ENCODE measurements around the gene RAI2.

RAI2 gene

DNA sequence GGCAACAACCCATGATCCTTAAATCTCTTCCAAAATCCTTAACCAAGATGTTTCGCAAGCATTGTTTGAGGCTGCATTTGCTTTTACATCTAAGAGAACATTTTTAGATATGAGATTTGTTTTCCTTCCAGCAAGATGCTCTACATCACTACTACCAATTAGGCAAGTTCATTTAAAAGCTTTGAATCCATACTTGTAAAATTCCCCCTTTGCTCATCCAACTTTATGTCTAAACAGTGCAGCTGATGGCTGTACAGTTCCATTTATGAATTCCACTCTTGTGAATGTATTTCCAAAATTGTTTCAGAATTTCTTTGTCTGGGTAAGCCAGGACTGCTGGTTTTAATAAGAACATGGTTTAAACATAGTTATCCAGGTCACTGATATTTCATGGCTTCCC is 31.5 kb downstream of the RAI2 start:
- H3K36me3 ChIP-seq (ENCODE audit: control insufficient read depth, insufficient read depth, low read length): no peaks in the 10 kb centered on the region
- no peaks in the 10 kb centered on the region for H3K9me3 ChIP-seq (ENCODE audit: control insufficient read depth, low read length)
- no peak overlapping the region for H3K4me3 ChIP-seq (ENCODE audit: extremely low read depth, insufficient read depth, low read length, poor library complexity, severe bottlenecking)
- no CpG with 5 or more reads among the region's 1 CpG for WGBS, 2 experiments (ENCODE audit: insufficient coverage in 2 of 2)
- no peak overlapping the region for H3K27ac ChIP-seq (ENCODE audit: low read depth, low read length, severe bottlenecking)
- no peaks in the 10 kb centered on the region for H3K4me1 ChIP-seq (ENCODE audit: control insufficient read depth, insufficient read depth, low read length, poor library complexity, severe bottlenecking)

GRCh38 chrX:17828171-17828570 is 32.9 kb downstream of the RAI2 start:
- no peaks in the 10 kb centered on the region for H3K36me3 ChIP-seq (ENCODE audit: control insufficient read depth, insufficient read depth, low read length)
- WGBS, 2 experiments (ENCODE audit: insufficient coverage in 2 of 2): 90% methylated on average over 2 of the region's 3 CpGs; no CpG with 5 or more reads in 1 of the 2 experiments
- H3K27ac ChIP-seq (ENCODE audit: low read depth, low read length, severe bottlenecking): no peak overlapping the region
- no peaks in the 10 kb centered on the region for H3K4me1 ChIP-seq (ENCODE audit: control insufficient read depth, insufficient read depth, low read length, poor library complexity, severe bottlenecking)
- H3K4me3 ChIP-seq (ENCODE audit: extremely low read depth, insufficient read depth, low read length, poor library complexity, severe bottlenecking): no peak overlapping the region
- H3K9me3 ChIP-seq (ENCODE audit: control insufficient read depth, low read length): no peaks in the 10 kb centered on the region

- H3K9me3 ChIP-seq (ENCODE audit: control insufficient read depth, low read length): no peaks in the 10 kb centered on the region
- no CpG with 5 or more reads among the region's 5 CpGs for WGBS, 2 experiments (ENCODE audit: insufficient coverage in 2 of 2)
- H3K4me3 ChIP-seq (ENCODE audit: extremely low read depth, insufficient read depth, low read length, poor library complexity, severe bottlenecking): no peak overlapping the region
- H3K27ac ChIP-seq (ENCODE audit: low read depth, low read length, severe bottlenecking): no peak overlapping the region
- peaks cover 3% of the 10 kb centered on the region for H3K4me1 ChIP-seq (ENCODE audit: control insufficient read depth, insufficient read depth, low read length, poor library complexity, severe bottlenecking)
- H3K36me3 ChIP-seq (ENCODE audit: control insufficient read depth, insufficient read depth, low read length): no peaks in the 10 kb centered on the region
These were observed 34.2 kb downstream of the RAI2 start for GRCh38 chrX:17826609-17827496.

DNA sequence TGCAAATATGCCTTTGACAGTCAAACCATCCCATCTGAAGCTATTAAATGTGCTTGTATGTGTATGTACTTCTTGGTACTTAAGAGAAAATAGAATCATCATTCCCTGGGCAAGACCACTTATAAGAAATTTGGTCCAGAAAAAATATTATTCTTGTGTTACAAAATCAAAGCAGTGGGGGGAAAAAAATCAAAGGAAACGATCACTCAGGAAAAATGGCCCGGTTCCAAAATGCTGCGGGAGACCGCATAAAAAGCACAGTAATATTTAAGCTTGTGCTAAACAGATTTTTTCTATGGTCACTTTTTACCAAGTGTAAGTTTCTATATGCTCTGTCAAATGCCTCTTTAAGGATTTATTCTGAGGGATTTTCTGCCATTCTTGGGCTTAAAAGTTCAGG is 36.1 kb downstream of the RAI2 start:
- H3K27ac ChIP-seq (ENCODE audit: low read depth, low read length, severe bottlenecking): no peak overlapping the region
- H3K4me3 ChIP-seq (ENCODE audit: extremely low read depth, insufficient read depth, low read length, poor library complexity, severe bottlenecking): no peak overlapping the region
- no peaks in the 10 kb centered on the region for H3K9me3 ChIP-seq (ENCODE audit: control insufficient read depth, low read length)
- no CpG with 5 or more reads among the region's 4 CpGs for WGBS, 2 experiments (ENCODE audit: insufficient coverage in 2 of 2)
- H3K4me1 ChIP-seq (ENCODE audit: control insufficient read depth, insufficient read depth, low read length, poor library complexity, severe bottlenecking): peaks cover 3% of the 10 kb centered on the region
- H3K36me3 ChIP-seq (ENCODE audit: control insufficient read depth, insufficient read depth, low read length): no peaks in the 10 kb centered on the region

DNA sequence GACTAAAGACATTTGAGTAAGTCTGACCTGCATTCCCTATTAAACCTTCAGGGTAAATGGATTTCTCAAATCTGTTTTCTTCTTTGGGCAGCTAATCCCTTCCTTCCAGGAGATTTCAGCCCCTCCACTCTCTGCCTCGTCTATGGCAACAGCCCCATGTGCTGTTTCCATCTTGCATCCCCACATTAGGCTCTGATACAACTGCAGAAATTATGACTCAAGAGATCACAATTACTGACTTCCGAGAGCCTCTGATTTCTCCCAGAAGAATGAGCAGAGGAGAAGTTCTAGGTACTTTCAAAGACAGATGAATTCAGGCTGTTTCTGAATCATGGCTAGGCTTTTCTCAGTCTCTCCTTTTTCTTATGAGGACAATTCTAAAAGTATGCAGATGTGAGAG is 38.7 kb downstream of the RAI2 start:
- Histone ChIP-seq H3K36me3 (ENCODE audit: control insufficient read depth, insufficient read depth, low read length) (no peaks in the 10 kb centered on the region), H3K4me1 (ENCODE audit: control insufficient read depth, insufficient read depth, low read length, poor library complexity, severe bottlenecking) (peaks cover 3% of the 10 kb centered on the region), H3K27ac (ENCODE audit: low read depth, low read length, severe bottlenecking) (no peak overlapping the region), H3K4me3 (ENCODE audit: extremely low read depth, insufficient read depth, low read length, poor library complexity, severe bottlenecking) (no peak overlapping the region), H3K9me3 (ENCODE audit: control insufficient read depth, low read length) (no peaks in the 10 kb centered on the region)
- no CpG with 5 or more reads among the region's 2 CpGs for WGBS, 2 experiments (ENCODE audit: insufficient coverage in 2 of 2)

DNA sequence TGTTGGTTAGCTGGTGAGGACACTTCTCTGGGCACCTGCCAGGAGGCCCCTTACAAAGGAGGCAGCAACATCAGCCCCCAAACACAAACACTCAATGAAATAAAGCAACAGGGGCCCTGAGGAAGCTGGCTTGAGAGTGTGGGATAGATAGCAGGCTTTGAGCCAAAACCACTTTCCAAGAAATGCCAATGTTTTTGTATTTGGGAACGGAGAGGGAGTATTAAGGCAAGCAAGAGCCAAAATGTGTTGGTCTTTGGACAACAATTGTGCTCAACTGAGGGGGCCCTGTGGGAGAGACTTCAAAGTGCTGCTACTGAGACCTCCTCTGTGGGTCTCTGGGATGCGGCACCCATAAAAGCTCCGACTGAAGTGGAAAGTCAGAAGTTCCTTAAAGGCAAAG is 41.0 kb downstream of the RAI2 start:
- Histone ChIP-seq H3K36me3 (ENCODE audit: control insufficient read depth, insufficient read depth, low read length) (no peaks in the 10 kb centered on the region), H3K9me3 (ENCODE audit: control insufficient read depth, low read length) (no peaks in the 10 kb centered on the region), H3K4me1 (ENCODE audit: control insufficient read depth, insufficient read depth, low read length, poor library complexity, severe bottlenecking) (peaks cover 3% of the 10 kb centered on the region), H3K4me3 (ENCODE audit: extremely low read depth, insufficient read depth, low read length, poor library complexity, severe bottlenecking) (no peak overlapping the region), H3K27ac (ENCODE audit: low read depth, low read length, severe bottlenecking) (no peak overlapping the region)
- WGBS, 2 experiments (ENCODE audit: insufficient coverage in 2 of 2): 100% methylated on average over 1 of the region's 3 CpGs; no CpG with 5 or more reads in 1 of the 2 experiments

DNA sequence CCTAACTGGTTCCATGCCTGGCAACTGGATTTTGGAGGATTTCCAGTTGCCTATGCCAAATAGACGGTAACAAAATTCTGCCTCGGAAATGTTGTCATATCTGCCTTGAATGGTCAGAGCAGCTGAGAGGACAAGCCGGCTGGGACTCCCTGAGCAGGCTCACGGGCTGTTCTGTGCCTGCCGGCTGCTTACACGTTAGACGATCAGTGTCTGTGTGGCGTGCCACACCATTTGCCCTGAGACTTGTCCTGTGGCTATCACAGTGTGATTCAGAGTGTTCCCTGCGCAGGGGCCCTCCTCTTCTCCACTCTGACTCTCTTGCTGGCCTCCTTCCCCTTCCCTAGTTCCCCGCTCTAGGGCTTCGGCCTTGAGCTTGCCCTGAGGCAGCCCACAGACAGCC is 42.4 kb downstream of the RAI2 start:
- no peak overlapping the region for H3K4me3 ChIP-seq (ENCODE audit: extremely low read depth, insufficient read depth, low read length, poor library complexity, severe bottlenecking)
- no peaks in the 10 kb centered on the region for H3K36me3 ChIP-seq (ENCODE audit: control insufficient read depth, insufficient read depth, low read length)
- WGBS, 2 experiments (ENCODE audit: insufficient coverage in 2 of 2): 95% methylated on average over 6 to 7 of the region's 11 CpGs

GRCh38 chrX:17817251-17817650 is 43.8 kb downstream of the RAI2 start:
- H3K4me1 ChIP-seq (ENCODE audit: control insufficient read depth, insufficient read depth, low read length, poor library complexity, severe bottlenecking): no peaks in the 10 kb centered on the region
- no CpG with 5 or more reads among the region's 1 CpG for WGBS, 2 experiments (ENCODE audit: insufficient coverage in 2 of 2)
- H3K4me3 ChIP-seq (ENCODE audit: extremely low read depth, insufficient read depth, low read length, poor library complexity, severe bottlenecking): no peak overlapping the region
- no peaks in the 10 kb centered on the region for H3K36me3 ChIP-seq (ENCODE audit: control insufficient read depth, insufficient read depth, low read length)
- no peaks in the 10 kb centered on the region for H3K9me3 ChIP-seq (ENCODE audit: control insufficient read depth, low read length)
- H3K27ac ChIP-seq (ENCODE audit: low read depth, low read length, severe bottlenecking): no peak overlapping the region

More for the DNA sequence above, 42.4 kb downstream of the RAI2 start:
- Histone ChIP-seq H3K4me1 (ENCODE audit: control insufficient read depth, insufficient read depth, low read length, poor library complexity, severe bottlenecking) (peaks cover 3% of the 10 kb centered on the region), H3K27ac (ENCODE audit: low read depth, low read length, severe bottlenecking) (no peak overlapping the region), H3K9me3 (ENCODE audit: control insufficient read depth, low read length) (no peaks in the 10 kb centered on the region)

- Histone ChIP-seq H3K4me1 (ENCODE audit: control insufficient read depth, insufficient read depth, low read length, poor library complexity, severe bottlenecking) (no peaks in the 10 kb centered on the region), H3K4me3 (ENCODE audit: extremely low read depth, insufficient read depth, low read length, poor library complexity, severe bottlenecking) (no peak overlapping the region), H3K36me3 (ENCODE audit: control insufficient read depth, insufficient read depth, low read length) (no peaks in the 10 kb centered on the region), H3K9me3 (ENCODE audit: control insufficient read depth, low read length) (no peaks in the 10 kb centered on the region), H3K27ac (ENCODE audit: low read depth, low read length, severe bottlenecking) (no peak overlapping the region)
- no CpG with 5 or more reads among the region's 3 CpGs for WGBS, 2 experiments (ENCODE audit: insufficient coverage in 2 of 2)
These were observed 46.5 kb downstream of the RAI2 start for GRCh38 chrX:17814557-17814956.

GRCh38 chrX:17814059-17814458 is 47.0 kb downstream of the RAI2 start:
- no peaks in the 10 kb centered on the region for H3K36me3 ChIP-seq (ENCODE audit: control insufficient read depth, insufficient read depth, low read length)
- 100% methylated on average over 1 of the region's 3 CpGs; no CpG with 5 or more reads in 1 of the 2 experiments for WGBS, 2 experiments (ENCODE audit: insufficient coverage in 2 of 2)
- H3K4me1 ChIP-seq (ENCODE audit: control insufficient read depth, insufficient read depth, low read length, poor library complexity, severe bottlenecking): no peaks in the 10 kb centered on the region
- no peaks in the 10 kb centered on the region for H3K9me3 ChIP-seq (ENCODE audit: control insufficient read depth, low read length)
- H3K4me3 ChIP-seq (ENCODE audit: extremely low read depth, insufficient read depth, low read length, poor library complexity, severe bottlenecking): no peak overlapping the region
- no peak overlapping the region for H3K27ac ChIP-seq (ENCODE audit: low read depth, low read length, severe bottlenecking)

- no peak overlapping the region for H3K4me3 ChIP-seq (ENCODE audit: extremely low read depth, insufficient read depth, low read length, poor library complexity, severe bottlenecking)
- no peaks in the 10 kb centered on the region for H3K4me1 ChIP-seq (ENCODE audit: control insufficient read depth, insufficient read depth, low read length, poor library complexity, severe bottlenecking)
- H3K36me3 ChIP-seq (ENCODE audit: control insufficient read depth, insufficient read depth, low read length): no peaks in the 10 kb centered on the region
- H3K27ac ChIP-seq (ENCODE audit: low read depth, low read length, severe bottlenecking): no peak overlapping the region
- no CpG with 5 or more reads among the region's 3 CpGs for WGBS, 2 experiments (ENCODE audit: insufficient coverage in 2 of 2)
- H3K9me3 ChIP-seq (ENCODE audit: control insufficient read depth, low read length): no peaks in the 10 kb centered on the region
These were observed 47.8 kb downstream of the RAI2 start for GRCh38 chrX:17813277-17813676.

All from mesodermal cell (in vitro differentiated cells).